Activated T-cell treated with anti-CD3 and anti-CD28 coated beads, Interleukin-2, amount 50 U/mL, for 24 hours (primary cell): Measurements from ENCODE around the gene DCTN2.
"Not testable (repeated sequence)": the region's sequence is repeated elsewhere in the genome, so short reads cannot be mapped to it uniquely, and the experiment has no call there.

Source experiments
- DNase-seq: peaks from one replicate; pipeline ENCODE4 v3.0.0-alpha.2; 2020
- H3K27ac Mint-ChIP-seq: 2 replicates; pipeline ENCODE4 v1.8.0; 2020; ENCODE audit warnings: mild to moderate bottlenecking, mixed read lengths
- H3K27me3 Mint-ChIP-seq: 2 replicates; pipeline ENCODE4 v1.8.0; 2020; ENCODE audit warnings: mixed read lengths
- H3K36me3 Mint-ChIP-seq: 2 replicates; pipeline ENCODE4 v1.8.0; 2020; ENCODE audit warnings: low read depth, mixed read lengths
- H3K4me1 Mint-ChIP-seq: 2 replicates; pipeline ENCODE4 v1.8.0; 2020; ENCODE audit warnings: low read depth, mixed read lengths
- H3K4me3 Mint-ChIP-seq: 2 replicates; pipeline ENCODE4 v1.8.0; 2020; ENCODE audit warnings: mild to moderate bottlenecking, moderate library complexity, mixed read lengths
- H3K9me3 Mint-ChIP-seq: 2 replicates; pipeline ENCODE4 v1.8.0; 2020; ENCODE audit warnings: mixed read lengths

Gene DCTN2

DNA sequence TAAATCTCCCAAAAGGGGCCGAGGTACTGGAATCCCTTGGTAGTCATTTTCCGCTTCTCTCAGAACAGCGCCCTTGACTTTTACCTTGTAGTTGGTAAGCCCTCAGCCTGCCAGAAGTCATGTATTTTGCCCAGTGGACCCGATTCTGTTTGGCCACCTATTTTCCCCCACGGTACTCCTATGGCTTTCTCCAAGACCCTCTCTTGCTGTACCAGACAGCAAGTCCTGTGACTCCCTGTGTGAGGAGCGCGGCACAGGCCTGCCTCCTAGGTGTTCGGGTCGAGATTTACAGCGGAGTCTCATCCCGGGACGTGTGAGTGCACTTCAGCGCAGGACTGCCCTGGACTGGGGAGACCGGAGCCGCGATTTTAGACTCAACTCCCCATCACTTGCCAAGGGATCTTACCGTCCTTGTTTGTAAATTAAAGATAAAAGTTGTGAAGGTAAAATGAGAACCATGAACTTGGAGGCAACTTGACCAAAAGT is 25.4 kb downstream of the DCTN2 start:
- no peaks in the 10 kb centered on the region for H3K9me3 Mint-ChIP-seq
- H3K27ac Mint-ChIP-seq: peak overlapping the region; percentile 100
- peak overlapping the region; percentile 94 for H3K4me3 Mint-ChIP-seq
- peaks cover 67% of the 10 kb centered on the region for H3K4me1 Mint-ChIP-seq
- peaks cover 71% of the 10 kb centered on the region for H3K36me3 Mint-ChIP-seq
- H3K27me3 Mint-ChIP-seq: no peaks in the 10 kb centered on the region
- DNase-seq: peak; percentile 61

DNA sequence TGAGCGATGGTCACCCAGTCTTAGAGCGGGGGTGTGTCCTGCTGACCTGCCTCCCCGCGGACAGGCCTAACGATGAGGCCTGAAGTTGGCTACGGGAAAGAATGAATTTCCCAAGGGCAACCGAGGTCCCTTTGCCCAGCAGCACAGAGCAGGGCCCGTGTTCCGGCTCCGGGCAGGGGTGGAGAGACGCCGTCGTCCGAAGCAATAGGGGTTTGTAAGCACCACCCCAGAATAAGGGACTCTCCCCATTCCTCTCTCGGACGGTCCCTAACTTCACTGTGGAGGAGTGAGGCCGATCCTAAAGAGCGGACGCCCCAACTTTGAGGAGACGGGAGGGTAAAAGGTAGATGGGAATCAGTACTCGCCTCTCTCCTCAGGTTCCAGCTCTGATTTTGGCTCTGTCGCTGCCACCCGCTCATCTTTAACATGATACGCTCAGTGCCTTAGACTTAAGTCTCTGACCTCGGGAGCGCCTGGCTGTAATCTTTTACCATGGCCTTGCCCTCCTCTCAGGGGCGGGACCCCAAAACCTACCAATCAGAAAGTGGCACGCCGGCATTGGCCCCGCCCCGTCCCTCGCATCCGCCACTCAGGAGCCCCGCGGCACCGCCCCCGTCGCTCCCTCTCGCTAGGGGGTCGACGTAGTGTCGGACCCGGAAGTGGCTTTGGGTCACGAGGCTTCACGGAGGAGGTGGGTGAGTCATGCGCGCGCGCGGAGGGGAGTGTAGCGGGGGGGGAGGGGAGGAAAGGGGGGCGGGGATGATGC is 26.8 kb downstream of the DCTN2 start, which contains the start of gene DDIT3:
DDIT3 (minus strand) TSS at position 462 of the 766 bp plus-strand sequence. CDS start 3,108 bp downstream, outside the sequence.
- H3K36me3 Mint-ChIP-seq: peaks cover 73% of the 10 kb centered on the region
- H3K4me3 Mint-ChIP-seq: peak within 1 kb of the TSS; percentile 94
- peak within 1 kb of the TSS; percentile 100 for H3K27ac Mint-ChIP-seq
- peaks cover 71% of the 10 kb centered on the region for H3K4me1 Mint-ChIP-seq
- DNase-seq: peak; percentile 99
- H3K27me3 Mint-ChIP-seq: no peaks in the 10 kb centered on the region
- H3K9me3 Mint-ChIP-seq: no peaks in the 10 kb centered on the region

DNA sequence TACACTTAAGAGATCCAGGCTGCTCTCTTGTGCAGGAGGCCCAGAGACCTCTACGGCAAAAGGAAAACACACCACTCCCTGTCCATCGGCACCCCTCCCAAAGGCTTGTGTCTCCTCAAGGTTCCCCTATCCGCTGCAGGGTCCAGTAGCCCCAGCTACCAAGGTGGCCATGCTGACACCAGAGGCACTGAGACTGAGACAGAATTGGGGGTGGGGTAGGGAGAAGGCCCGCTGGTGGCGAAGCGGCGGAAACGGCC is 27.3 kb downstream of the DCTN2 start:
- H3K9me3 Mint-ChIP-seq: no peaks in the 10 kb centered on the region
- no peaks in the 10 kb centered on the region for H3K27me3 Mint-ChIP-seq
- peaks cover 73% of the 10 kb centered on the region for H3K36me3 Mint-ChIP-seq
- H3K4me3 Mint-ChIP-seq: peak overlapping the region; percentile 94
- peak; percentile 68 for DNase-seq
- peaks cover 67% of the 10 kb centered on the region for H3K4me1 Mint-ChIP-seq
- peak overlapping the region; percentile 100 for H3K27ac Mint-ChIP-seq

DNA sequence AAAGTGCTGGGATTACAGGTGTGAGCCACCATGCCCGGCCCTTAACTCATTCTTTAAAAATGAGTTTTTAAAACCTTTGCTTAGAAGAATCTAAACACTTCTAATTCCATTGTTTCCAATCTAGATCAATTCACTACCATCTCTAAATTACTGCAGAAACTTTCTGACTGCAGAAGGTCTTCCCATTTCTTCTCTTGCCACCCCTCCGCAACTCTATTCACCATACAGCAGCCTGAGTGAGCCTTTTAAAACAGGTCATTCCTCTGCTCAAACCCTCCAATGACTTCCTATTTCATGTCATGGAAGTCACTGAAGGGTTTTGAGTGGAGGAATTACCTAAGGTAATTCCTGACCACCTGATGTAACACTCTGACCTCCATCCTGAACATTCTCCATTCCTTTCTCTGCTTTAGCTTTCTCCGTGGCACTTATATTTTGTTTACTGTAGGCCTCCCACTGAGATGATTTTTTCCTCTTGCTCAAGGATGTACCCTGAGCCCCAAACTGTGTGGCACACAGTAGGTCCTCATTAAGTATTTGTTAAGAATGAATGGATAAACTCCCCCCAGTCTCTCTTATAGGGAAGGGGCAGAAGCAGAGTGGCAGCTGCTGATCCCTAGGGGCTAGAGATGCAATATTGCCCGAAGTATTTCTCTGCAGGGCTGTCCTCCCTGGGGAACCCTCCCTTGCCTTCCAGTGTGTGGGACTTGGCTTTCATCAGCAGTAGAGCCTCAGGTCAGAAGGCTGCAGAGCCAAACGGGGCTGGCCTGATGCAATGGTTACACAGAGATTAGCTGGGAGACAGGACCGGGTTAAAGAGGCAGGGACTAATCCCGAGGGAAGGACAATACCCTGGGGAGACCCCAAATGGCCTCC is 27.8 kb downstream of the DCTN2 start:
- peak overlapping the region; percentile 94 for H3K4me3 Mint-ChIP-seq
- H3K9me3 Mint-ChIP-seq: no peaks in the 10 kb centered on the region
- H3K4me1 Mint-ChIP-seq: peaks cover 63% of the 10 kb centered on the region
- H3K36me3 Mint-ChIP-seq: peaks cover 73% of the 10 kb centered on the region
- no peaks in the 10 kb centered on the region for H3K27me3 Mint-ChIP-seq
- DNase-seq: no peak
- H3K27ac Mint-ChIP-seq: peak overlapping the region; percentile 100

DNA sequence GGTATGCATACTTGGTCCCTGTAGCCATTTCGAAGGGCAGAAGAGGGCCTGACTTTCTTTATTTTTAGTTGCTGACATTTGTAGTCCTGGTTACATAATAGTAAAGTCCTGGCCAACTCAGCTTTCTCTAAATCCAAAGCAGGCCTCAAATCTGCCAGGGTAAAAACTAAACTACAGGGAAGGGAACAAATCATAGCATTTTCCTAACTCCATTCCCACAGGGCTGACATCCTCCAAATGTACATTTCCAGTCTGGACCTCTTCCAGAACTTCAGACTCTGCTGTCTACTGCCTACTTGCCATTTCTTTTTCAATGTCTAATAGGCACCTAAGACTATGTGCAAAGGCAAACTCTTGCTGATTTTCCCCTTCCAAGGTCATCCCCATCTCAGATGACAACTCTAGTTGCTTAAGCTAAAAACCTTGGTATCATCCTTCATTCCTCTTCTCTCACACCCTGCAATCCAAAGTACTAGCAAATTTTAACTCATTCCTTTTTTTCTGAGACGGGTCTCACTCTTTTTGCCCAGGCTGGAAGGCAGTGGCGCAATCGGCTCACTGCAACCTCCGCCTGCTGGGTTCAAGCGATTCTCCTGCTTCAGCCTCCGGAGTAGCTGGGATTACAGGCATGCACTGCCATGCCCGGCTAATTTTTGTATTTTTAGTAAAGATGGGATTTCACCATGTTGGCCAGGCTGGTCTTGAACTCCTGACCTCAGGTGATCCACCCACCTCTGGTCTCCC is 28.6 kb downstream of the DCTN2 start:
- Mint-ChIP-seq H3K36me3 (peaks cover 72% of the 10 kb centered on the region), H3K4me1 (peaks cover 55% of the 10 kb centered on the region), H3K9me3 (no peaks in the 10 kb centered on the region), H3K27ac (peak overlapping the region; percentile 100), H3K27me3 (no peaks in the 10 kb centered on the region), H3K4me3 (peak overlapping the region; percentile 94)
- no peak for DNase-seq

DNA sequence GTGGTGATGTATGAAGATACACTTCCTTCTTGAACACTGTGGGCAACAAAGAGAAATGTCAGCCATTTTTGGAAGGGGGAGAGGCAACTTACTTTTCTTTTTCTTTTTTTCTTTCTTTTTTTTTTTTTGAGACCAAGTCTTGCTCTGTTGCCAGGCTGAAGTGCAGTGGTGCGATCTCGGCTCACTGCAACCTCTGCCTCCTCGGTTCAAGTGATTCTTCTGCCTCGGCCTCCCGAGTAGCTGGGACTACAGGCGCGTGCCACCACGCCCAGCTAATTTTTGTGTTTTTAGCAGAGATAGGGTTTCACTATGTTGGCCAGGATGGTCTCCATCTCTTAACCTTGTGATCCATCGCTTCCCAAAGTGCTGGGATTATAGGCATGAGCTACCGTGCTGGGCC is 29.3 kb downstream of the DCTN2 start:
- peaks cover 52% of the 10 kb centered on the region for H3K4me1 Mint-ChIP-seq
- peaks cover 76% of the 10 kb centered on the region for H3K36me3 Mint-ChIP-seq
- not testable (repeated sequence) for DNase-seq, H3K9me3 Mint-ChIP-seq, H3K27me3 Mint-ChIP-seq
- peak overlapping the region; percentile 94 for H3K4me3 Mint-ChIP-seq
- peak overlapping the region; percentile 100 for H3K27ac Mint-ChIP-seq

DNA sequence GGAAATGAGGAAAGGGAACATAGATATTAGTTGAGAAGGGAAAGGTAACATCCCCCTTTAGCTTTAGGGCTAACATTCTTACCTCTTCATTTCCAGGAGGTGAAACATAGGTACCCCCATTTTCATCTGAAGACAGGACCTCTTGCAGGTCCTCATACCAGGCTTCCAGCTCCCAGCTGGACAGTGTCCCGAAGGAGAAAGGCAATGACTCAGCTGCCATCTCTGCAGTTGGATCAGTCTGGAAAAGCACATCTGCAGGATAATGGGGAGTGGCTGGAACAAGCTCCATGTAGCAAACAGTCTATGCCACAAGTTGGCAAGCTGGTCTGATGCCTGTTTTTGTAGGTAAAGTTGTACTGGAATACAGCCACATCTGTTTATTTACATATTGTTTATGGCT is 29.8 kb downstream of the DCTN2 start:
- no peak for DNase-seq
- Mint-ChIP-seq H3K36me3 (peaks cover 81% of the 10 kb centered on the region), H3K9me3 (no peaks in the 10 kb centered on the region), H3K27ac (peak overlapping the region; percentile 100), H3K4me3 (peak overlapping the region; percentile 31), H3K4me1 (peaks cover 50% of the 10 kb centered on the region), H3K27me3 (no peaks in the 10 kb centered on the region)

DNA sequence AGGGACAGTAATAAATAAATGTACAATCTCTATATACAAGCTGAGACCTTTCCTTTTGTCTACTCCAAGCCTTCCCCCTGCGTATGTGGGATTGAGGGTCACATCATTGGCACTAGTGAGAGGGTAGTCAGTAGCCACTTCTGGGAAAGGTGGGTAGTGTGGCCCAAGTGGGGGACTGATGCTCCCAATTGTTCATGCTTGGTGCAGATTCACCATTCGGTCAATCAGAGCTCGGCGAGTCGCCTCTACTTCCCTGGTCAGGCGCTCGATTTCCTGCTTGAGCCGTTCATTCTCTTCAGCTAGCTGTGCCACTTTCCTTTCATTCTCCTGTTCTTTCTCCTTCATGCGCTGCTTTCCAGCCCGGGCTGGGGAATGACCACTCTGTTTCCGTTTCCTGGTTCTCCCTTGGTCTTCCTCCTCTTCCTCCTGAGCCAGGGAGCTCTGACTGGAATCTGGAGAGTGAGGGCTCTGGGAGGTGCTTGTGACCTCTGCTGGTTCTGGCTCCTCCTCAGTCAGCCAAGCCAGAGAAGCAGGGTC is 30.3 kb downstream of the DCTN2 start:
- Mint-ChIP-seq H3K36me3 (peaks cover 86% of the 10 kb centered on the region), H3K4me3 (no peak overlapping the region), H3K27ac (peak overlapping the region; percentile 100), H3K27me3 (no peaks in the 10 kb centered on the region), H3K9me3 (no peaks in the 10 kb centered on the region), H3K4me1 (peaks cover 45% of the 10 kb centered on the region)
- DNase-seq: no peak

DNA sequence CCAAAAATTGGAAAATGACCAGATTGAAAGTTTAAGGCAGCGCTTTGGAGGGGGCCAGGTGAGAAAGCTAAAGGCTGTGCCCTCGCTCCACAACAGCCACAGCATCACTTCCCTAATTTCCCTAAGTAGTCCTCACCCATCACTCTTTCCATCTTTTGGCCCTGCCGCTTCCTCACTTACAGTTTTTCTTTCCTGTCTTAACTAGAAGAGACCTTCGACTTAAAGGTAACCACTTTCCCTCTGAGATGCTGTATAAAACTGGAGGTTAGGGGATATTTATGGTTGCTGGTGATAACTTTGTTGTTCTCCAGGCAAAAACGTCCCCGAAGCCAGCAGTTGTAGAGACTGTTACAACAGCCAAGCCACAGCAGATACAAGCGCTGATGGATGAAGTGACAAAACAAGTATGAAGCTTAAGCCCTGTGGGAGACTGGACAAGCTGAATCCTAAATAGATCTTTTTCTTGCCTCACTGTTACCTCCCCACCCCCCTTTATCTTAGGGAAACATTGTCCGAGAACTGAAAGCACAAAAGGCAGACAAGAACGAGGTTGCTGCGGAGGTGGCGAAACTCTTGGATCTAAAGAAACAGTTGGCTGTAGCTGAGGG is 31.0 kb downstream of the DCTN2 start:
- peak overlapping the region; percentile 15 for H3K4me3 Mint-ChIP-seq
- H3K27me3 Mint-ChIP-seq: no peaks in the 10 kb centered on the region
- peaks cover 93% of the 10 kb centered on the region for H3K36me3 Mint-ChIP-seq
- no peak for DNase-seq
- peak overlapping the region; percentile 100 for H3K27ac Mint-ChIP-seq
- H3K4me1 Mint-ChIP-seq: peaks cover 39% of the 10 kb centered on the region
- no peaks in the 10 kb centered on the region for H3K9me3 Mint-ChIP-seq

DNA sequence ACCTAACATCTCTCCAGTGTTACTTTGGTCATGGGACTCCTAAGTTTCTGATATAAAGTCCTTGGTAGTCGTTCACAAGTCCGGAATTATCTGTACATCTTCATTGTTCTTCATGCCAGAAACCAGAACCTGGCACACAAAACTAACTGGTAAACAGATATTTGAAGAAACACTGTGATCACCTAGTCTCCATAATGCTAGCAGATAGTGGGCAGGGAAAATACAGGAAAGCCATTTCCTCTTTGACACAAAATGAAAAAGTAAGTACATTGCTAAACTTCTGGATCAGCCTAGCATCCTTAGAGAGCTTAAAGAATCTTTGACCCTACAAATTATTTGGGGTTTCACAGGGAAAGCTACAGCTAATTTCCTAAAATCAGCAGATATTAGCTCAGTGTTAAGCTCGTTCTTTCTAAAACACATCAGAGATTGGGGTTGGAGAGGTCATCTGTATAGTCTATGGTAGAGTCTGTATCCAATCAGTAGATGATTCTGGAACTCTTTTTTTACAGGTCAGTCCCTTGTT is 31.5 kb downstream of the DCTN2 start:
- peaks cover 35% of the 10 kb centered on the region for H3K4me1 Mint-ChIP-seq
- no peaks in the 10 kb centered on the region for H3K9me3 Mint-ChIP-seq
- DNase-seq: no peak
- no peak overlapping the region for H3K4me3 Mint-ChIP-seq
- no peaks in the 10 kb centered on the region for H3K27me3 Mint-ChIP-seq
- peak overlapping the region; percentile 100 for H3K27ac Mint-ChIP-seq
- peaks cover 97% of the 10 kb centered on the region for H3K36me3 Mint-ChIP-seq

DNA sequence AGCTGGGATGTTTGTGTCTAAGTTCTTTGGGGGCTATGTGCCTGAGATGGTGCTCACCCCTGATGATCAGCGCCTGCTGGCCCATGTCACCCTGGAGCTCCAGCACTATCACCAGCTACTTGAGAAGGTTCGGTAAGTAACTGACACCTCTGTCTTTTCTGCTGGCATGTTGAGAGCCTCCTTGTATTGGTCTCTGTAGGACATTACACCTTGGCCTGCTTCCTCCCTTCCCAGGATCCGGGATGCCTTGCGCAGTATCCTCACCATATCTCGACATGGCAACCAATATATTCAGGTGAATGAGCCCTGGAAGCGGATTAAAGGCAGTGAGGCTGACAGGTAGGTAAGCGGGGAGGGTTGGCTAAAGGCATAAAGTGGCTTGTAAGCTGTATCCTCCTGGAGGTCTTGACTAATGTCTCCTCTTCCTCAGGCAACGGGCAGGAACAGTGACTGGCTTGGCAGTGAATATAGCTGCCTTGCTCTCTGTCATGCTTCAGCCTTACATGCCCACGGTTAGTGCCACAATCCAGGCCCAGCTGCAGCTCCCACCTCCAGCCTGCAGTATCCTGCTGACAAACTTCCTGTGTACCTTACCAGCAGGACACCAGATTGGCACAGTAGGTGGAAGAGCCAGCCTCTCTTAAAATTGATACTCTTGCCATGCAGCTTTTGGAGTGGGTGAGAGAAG is 32.1 kb downstream of the DCTN2 start:
- DNase-seq: no peak
- peak overlapping the region; percentile 100 for H3K27ac Mint-ChIP-seq
- no peaks in the 10 kb centered on the region for H3K27me3 Mint-ChIP-seq
- H3K36me3 Mint-ChIP-seq: peaks cover 95% of the 10 kb centered on the region
- H3K4me3 Mint-ChIP-seq: no peak overlapping the region
- H3K9me3 Mint-ChIP-seq: no peaks in the 10 kb centered on the region
- H3K4me1 Mint-ChIP-seq: peaks cover 35% of the 10 kb centered on the region

DNA sequence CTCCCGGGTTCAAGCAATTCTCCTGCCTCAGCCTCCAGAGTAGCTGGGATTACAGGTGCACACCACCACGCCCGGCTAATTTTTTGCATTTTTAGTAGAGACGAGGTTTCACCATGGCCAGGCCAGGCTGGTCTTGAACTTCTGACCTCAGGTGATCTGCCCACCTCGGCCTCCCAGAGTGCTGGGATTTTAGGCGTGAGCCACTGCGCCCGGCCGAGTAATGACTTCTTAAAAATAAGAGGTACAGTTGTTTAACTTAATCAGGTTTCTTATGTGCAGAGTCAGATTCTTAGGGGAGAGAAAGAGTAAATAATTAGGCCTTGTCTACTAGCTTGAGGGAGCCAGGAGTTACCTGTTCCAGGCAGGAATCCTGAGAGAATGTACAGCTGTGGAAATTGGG is 32.7 kb downstream of the DCTN2 start:
- H3K27me3 Mint-ChIP-seq, DNase-seq, H3K4me3 Mint-ChIP-seq, H3K9me3 Mint-ChIP-seq: not testable (repeated sequence)
- Mint-ChIP-seq H3K27ac (peak overlapping the region; percentile 100), H3K4me1 (peaks cover 35% of the 10 kb centered on the region), H3K36me3 (peaks cover 95% of the 10 kb centered on the region)

DNA sequence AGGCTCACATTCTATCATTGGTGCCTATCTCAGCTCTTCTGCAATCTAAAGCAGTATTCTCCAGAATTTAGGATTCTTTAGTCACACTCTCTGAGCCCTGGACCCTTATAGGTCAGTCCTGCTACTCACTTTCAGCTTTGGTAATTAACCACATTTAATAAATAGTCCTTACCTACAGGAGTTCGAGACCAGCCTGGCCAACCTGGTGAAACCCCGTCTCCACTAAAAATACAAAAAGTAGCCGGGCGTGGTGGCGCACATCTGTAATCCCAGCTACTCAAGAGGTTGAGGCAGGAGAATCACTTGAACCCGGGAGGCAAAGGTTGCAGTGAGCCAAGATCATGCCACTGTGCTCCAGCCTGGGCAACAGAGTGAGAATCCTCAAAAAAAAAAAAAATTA is 33.3 kb downstream of the DCTN2 start:
- peaks cover 95% of the 10 kb centered on the region for H3K36me3 Mint-ChIP-seq
- H3K9me3 Mint-ChIP-seq, DNase-seq, H3K27me3 Mint-ChIP-seq, H3K4me3 Mint-ChIP-seq: not testable (repeated sequence)
- H3K4me1 Mint-ChIP-seq: peaks cover 29% of the 10 kb centered on the region
- H3K27ac Mint-ChIP-seq: peak overlapping the region; percentile 72
